ENCODE results near the gene CLDN12.

DNA sequence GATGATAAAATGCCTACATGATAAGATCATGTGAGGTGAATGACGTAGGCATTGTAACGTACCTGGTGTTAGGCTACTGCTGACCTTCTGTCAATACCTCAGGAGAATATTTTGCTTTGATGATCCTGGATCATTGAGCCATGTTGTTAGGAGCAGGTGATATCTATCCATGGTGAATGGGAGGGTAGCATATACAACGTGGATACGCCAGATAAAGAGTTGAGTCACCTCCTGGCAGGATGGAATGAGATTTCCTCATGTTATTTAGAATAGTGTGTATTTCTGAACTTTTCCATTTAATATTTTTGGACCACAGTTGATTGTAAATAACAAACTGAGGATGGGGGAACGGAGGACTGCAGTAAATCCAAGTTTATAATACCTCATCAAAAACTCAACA lies 11.8 kb upstream of the CLDN12 start:
- no peak for TF ChIP-seq CTCF (IDR thresholded peaks at IDR 0.05)
- no peak for TF ChIP-seq POLR2A (IDR thresholded peaks at IDR 0.05)

Measured in heart left ventricle (tissue), 13 donors.